Lower leg skin (tissue), 4 donors: ENCODE results near the gene EFTUD2. TPM values are rescaled to one million over a fixed set of nuclear protein-coding genes. Genes with fewer than 3 reads are reported as not detected.

ENCODE experiments used
- DNase-seq, 2 donors: peaks; one replicate each; pipeline ENCODE4 v3.0.0-alpha.2; 2019; ENCODE audit warnings: low spot score in 2 of 2
- H3K4me3 ChIP-seq: fragments of 200-600 bp; sonication (generic); 2 replicates; pipeline ENCODE4 v1.5.1; 2017; ENCODE audit warnings: mild to moderate bottlenecking, low read depth; ENCODE audit not compliant: poor library complexity, severe bottlenecking
- POLR2A ChIP-seq, 2 donors: fragments of 450-650 bp; IDR thresholded peaks; one replicate each; pipeline ENCODE4 v1.6.1; 2016 to 2017; ENCODE audit warnings: antibody characterized with exemption in 2 of 2, mild to moderate bottlenecking in 1 of 2, moderate library complexity in 1 of 2
- WGBS, 2 donors: methylation state at CpG; one replicate each; pipeline ENCODE4 v1.1.5; 2018; 5-methylcytosine and 5-hydroxymethylcytosine counted together
- intact Hi-C: fragments of 100-400 bp; cut with DNase I; formaldehyde crosslinking; loops from one replicate; pipeline ENCODE4 v1.15.0; 2023; ENCODE audit warnings: low total_unique reads
- total RNA-seq, 4 donors: library from RNA; depleted of rRNA; stranded (reverse); fragments of >200 nt; gene quantifications; one replicate each; pipeline ENCODE4 v1.1.0, GENCODE V29; 2016
- TF ChIP-seq, protein P1 (sequence below), 3 donors: fragments of 450-650 bp; IDR thresholded peaks; one replicate each; pipeline ENCODE4 v1.5.1; 2016; ENCODE audit warnings: antibody characterized with exemption in 3 of 3, mild to moderate bottlenecking in 3 of 3, moderate library complexity in 2 of 3

Gene EFTUD2
- total RNA-seq, 4 donors from 2014 or later = 45.0 to 69.2 (median 51.5) TPM

DNA sequence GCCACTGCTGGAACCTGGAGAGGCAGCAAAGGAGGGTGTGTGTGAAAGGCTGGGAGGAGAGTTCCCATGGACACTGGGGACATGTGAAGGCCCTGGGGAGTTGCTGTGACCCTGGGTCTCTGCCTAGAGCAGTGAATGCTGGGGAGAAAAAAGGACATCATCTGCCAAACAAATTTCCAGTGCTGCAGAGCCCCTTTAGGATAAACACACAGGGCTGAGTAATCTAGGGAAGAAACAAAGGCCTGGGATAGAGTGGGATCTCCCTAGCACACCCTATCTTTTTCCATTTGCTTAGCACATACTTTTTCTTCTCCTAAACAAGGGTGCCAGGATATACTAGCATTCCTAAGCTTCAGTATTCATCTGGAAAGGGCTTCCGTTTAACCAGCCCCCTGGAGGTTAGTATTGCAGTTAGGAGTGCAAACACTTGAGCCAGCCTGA lies 54.8 kb downstream of the EFTUD2 start:
- no peak overlapping the region for H3K4me3 ChIP-seq
- no peak for DNase-seq
- 74 to 75% methylated on average over 1 of the region's 1 CpG for WGBS, 2 donors
- no peak for TF ChIP-seq POLR2A (IDR thresholded peaks at IDR 0.05)
- TF ChIP-seq, protein P1, sequence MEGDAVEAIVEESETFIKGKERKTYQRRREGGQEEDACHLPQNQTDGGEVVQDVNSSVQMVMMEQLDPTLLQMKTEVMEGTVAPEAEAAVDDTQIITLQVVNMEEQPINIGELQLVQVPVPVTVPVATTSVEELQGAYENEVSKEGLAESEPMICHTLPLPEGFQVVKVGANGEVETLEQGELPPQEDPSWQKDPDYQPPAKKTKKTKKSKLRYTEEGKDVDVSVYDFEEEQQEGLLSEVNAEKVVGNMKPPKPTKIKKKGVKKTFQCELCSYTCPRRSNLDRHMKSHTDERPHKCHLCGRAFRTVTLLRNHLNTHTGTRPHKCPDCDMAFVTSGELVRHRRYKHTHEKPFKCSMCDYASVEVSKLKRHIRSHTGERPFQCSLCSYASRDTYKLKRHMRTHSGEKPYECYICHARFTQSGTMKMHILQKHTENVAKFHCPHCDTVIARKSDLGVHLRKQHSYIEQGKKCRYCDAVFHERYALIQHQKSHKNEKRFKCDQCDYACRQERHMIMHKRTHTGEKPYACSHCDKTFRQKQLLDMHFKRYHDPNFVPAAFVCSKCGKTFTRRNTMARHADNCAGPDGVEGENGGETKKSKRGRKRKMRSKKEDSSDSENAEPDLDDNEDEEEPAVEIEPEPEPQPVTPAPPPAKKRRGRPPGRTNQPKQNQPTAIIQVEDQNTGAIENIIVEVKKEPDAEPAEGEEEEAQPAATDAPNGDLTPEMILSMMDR (IDR thresholded peaks at IDR 0.05) = no peak
- intact Hi-C loops = no loop called here

DNA sequence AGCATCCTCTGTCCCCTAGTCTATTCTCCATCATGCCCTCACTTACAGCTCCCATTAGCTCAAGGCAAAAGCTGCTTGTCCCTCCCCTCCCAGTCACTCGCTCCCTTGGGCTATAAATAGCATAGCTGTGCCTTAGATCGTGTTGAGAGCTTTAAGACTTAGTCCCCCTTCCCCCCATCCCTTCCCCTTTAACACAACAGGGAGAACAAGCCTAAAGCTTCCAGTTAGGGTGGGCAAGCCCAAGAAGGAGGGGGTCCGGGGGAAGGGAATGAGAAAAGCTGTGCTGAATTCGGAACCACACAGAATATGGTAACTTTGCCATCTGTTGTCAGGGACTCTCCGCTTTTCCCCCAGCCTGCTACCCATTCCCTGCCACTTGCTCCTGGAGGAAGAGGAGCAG lies 56.5 kb downstream of the EFTUD2 start:
- H3K4me3 ChIP-seq = no peak overlapping the region
- DNase-seq = no peak
- TF ChIP-seq, protein P1 (IDR thresholded peaks at IDR 0.05) = no peak
- no peak for TF ChIP-seq POLR2A (IDR thresholded peaks at IDR 0.05)
- 39 to 44% methylated on average over 5 of the region's 5 CpGs for WGBS, 2 donors
- intact Hi-C loops = no loop called here

DNA sequence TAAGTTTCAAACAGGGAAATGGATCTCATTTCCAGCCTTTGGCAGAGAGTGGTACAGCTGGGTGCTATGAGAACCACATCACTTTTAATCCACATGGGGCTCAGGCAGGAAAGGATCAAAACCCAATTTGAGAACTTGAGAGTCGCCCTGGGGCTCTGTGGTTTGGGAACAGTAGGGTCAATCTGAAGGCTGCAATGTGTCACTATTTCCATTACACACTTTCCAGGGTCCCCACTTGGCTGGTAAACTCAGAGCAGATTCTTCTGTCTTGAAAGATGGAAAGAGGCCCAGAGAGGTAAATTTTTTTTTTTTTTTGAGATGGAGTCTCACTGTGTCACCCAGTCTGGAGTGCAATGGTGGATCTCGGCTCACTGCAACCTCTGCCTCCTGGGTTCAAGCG lies 58.3 kb downstream of the EFTUD2 start:
- intact Hi-C loops = no loop called here
- no peak overlapping the region for H3K4me3 ChIP-seq
- TF ChIP-seq POLR2A (IDR thresholded peaks at IDR 0.05) = no peak
- WGBS, 2 donors = 81 to 83% methylated on average over 3 of the region's 3 CpGs
- no peak for DNase-seq

DNA sequence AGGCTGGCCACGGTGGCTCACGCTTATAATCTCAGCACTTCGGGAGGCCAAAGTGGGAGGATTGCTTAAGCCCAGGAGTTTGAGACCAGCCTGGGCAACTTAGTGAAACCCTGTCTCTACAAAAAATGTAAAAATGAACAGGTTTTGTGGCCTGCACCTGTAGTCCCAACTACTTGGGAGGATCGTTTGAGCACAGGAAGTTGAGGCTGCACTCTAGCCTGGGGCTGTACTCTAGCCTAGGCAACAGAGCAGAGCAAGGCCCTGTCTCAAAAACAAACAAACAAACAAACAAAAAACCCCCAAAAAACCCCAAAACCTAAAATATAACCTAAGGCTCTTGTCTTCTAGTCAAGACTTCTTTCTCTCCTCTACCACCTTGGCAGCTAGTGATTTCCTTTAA lies 59.0 kb downstream of the EFTUD2 start:
- no peak for DNase-seq
- H3K4me3 ChIP-seq = no peak overlapping the region
- 78 to 83% methylated on average over 4 of the region's 4 CpGs for WGBS, 2 donors
- intact Hi-C loops = no loop called here
- TF ChIP-seq, protein P1 (IDR thresholded peaks at IDR 0.05) = no peak
- no peak for TF ChIP-seq POLR2A (IDR thresholded peaks at IDR 0.05)

DNA sequence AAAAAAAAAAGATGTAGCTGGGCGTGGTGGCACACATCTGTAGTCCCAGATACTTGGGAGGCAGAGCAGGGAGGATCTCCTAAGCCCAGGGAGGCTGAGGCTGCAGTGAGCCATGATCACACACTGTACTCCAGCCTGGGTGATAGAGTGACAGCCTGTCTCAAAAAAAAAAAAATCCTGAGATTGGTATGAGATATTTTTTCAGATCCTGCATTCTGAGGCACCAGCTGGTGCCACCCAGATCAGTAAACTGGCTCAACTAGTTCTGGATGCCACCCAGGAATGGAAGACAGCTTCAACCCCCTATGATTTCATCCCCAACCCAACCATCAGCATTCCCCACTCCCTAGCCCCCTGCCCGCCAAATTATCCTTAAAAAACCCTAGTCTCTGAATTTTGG lies 62.0 kb downstream of the EFTUD2 start:
- intact Hi-C loops = no loop called here
- TF ChIP-seq, protein P1 (IDR thresholded peaks at IDR 0.05) = no peak
- TF ChIP-seq POLR2A (IDR thresholded peaks at IDR 0.05) = no peak
- no peak overlapping the region for H3K4me3 ChIP-seq
- no peak for DNase-seq
- 61 to 62% methylated on average over 2 of the region's 2 CpGs for WGBS, 2 donors

DNA sequence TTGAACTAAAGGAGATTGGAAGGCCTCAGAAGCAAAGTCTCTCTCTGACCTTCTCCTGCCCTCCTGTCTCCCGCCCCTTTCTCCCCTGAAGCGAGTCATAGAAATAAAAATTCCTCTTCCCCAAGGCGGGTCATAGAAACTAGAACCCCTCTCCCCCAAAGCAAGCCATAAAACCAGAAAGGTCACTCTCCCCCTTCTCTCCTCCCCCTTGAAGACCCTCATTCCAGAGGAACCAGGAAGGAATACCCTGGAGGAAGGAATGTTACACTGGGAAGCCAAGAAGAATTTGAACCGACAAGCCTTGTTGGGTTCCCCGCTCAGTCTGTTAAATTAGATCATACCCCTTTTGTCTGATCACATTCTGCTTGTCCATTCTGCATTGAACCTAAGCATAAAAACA lies 66.4 kb downstream of the EFTUD2 start:
- intact Hi-C loops = no loop called here

More for the DNA sequence above, 66.4 kb downstream of the EFTUD2 start:
- TF ChIP-seq, protein P1 (IDR thresholded peaks at IDR 0.05) = no peak
- no peak for TF ChIP-seq POLR2A (IDR thresholded peaks at IDR 0.05)
- DNase-seq = no peak
- no peak overlapping the region for H3K4me3 ChIP-seq
- whole genome bisulfite sequencing, 2 donors = 74 to 84% methylated on average over 5 of the region's 5 CpGs
